Measurements from ENCODE around the gene EPHA6. TPM values are rescaled to one million over a fixed set of nuclear protein-coding genes. Genes with fewer than 3 reads are reported as not detected.

EPHA6 gene
- polyA plus RNA-seq, 2 of the 4 experiments (the other 2 are of a cell fraction), result 0.08 TPM

DNA sequence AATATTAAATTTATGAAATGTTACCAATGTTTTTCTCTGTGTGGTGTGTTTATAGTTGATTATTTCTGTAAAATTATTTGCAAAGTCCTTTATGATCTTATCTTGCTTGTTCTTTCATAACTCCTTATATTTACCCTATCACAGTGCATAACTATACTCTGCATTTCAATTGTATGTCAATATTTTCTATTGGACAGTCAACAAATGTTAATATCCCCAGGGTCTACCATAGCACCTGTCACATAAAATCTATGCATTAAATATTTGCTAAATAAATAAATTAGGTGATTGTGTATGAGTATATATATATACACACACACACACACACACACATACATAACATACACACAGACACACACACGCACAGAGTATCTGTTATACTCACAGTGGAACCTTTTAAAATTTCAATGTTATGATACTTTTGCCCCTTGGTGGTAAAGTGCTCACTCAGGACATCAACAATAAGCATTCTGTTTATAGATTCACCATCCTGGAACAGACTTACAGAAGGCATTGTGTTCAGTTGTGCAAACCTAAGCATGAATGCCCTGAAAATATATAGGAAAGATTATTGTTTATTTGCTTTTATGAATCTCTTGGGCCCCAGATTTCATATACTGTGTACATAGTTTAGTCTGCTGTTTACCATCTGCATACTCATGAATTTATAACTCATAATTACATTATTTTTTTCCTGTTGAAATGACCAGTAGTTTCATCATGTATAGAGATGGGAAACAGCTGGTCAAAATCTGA, 443.7 kb downstream of the EPHA6 start:
- ATAC-seq (no peak), FAIRE-seq (no peak), DNase-seq (ENCODE audit: low read depth in 1 of 2, low spot score in 1 of 2) (no peak)
- Histone ChIP-seq H3K4me1 (no peaks in the 10 kb centered on the region), H3K4me3 (no peak overlapping the region), H3K27ac (no peak overlapping the region), H3K9me3 (no peaks in the 10 kb centered on the region), H3K4me2 (no peak overlapping the region)
- 16% methylated on average over 1 of the region's 1 CpG for WGBS (ENCODE audit: missing lambda C conversion rate)
- CTCF ChIA-PET, result no interaction called here
- TF ChIP-seq FOXS1 (CRISPR knock-in tag; IDR thresholded peaks at IDR 0.05) (no peak), ZNF302 (CRISPR knock-in tag; IDR thresholded peaks at IDR 0.05) (no peak), HOXB13 (CRISPR knock-in tag; IDR thresholded peaks at IDR 0.05; ENCODE audit: low read depth) (no peak), NR3C1 (IDR thresholded peaks at IDR 0.05) (no peak), KDM5A (IDR thresholded peaks at IDR 0.05) (no peak), KDM1A (IDR thresholded peaks at IDR 0.05; ENCODE audit: low read depth) (no peak)
- TF ChIP-seq, protein P1, sequence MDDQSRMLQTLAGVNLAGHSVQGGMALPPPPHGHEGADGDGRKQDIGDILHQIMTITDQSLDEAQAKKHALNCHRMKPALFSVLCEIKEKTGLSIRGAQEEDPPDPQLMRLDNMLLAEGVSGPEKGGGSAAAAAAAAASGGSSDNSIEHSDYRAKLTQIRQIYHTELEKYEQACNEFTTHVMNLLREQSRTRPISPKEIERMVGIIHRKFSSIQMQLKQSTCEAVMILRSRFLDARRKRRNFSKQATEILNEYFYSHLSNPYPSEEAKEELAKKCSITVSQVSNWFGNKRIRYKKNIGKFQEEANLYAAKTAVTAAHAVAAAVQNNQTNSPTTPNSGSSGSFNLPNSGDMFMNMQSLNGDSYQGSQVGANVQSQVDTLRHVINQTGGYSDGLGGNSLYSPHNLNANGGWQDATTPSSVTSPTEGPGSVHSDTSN (IDR thresholded peaks at IDR 0.05), result no peak
- TF ChIP-seq, protein P2, sequence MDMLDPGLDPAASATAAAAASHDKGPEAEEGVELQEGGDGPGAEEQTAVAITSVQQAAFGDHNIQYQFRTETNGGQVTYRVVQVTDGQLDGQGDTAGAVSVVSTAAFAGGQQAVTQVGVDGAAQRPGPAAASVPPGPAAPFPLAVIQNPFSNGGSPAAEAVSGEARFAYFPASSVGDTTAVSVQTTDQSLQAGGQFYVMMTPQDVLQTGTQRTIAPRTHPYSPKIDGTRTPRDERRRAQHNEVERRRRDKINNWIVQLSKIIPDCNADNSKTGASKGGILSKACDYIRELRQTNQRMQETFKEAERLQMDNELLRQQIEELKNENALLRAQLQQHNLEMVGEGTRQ (IDR thresholded peaks at IDR 0.05), result no peak
- TF ChIP-seq, protein P3, sequence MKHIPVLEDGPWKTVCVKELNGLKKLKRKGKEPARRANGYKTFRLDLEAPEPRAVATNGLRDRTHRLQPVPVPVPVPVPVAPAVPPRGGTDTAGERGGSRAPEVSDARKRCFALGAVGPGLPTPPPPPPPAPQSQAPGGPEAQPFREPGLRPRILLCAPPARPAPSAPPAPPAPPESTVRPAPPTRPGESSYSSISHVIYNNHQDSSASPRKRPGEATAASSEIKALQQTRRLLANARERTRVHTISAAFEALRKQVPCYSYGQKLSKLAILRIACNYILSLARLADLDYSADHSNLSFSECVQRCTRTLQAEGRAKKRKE (CRISPR knock-in tag; IDR thresholded peaks at IDR 0.05; ENCODE audit: low read depth), result no peak
- POLR2A ChIA-PET, result no interaction called here

DNA sequence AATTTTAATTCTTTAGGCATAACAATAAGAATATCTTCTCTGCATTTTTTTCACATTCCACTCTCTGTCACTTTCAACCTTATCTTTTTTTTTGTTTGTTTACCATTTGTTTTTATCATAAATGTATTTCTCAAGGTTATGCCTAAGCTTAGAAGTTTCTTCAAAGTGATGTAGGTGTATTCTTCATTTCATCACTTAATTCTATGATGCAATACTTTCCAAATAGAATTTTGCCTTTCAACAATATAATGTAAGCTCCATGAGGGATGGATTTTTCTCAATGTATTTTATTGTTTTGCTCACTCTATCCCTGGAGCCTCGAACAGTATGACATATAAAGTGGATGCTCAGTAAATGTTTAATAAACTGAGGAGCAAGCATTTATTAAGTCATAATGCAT, 444.9 kb downstream of the EPHA6 start:
- Histone ChIP-seq H3K4me3 (no peak overlapping the region), H3K27ac (no peak overlapping the region), H3K9me3 (no peaks in the 10 kb centered on the region), H3K4me2 (no peak overlapping the region), H3K4me1 (no peaks in the 10 kb centered on the region)
- DNase-seq (ENCODE audit: low read depth in 1 of 2, low spot score in 1 of 2) (no peak), FAIRE-seq (no peak), ATAC-seq (no peak)
- POLR2A ChIA-PET, result no interaction called here
- no peak for TF ChIP-seq CEBPB (IDR thresholded peaks at IDR 0.05)
- TF ChIP-seq FOSL2 (IDR thresholded peaks at IDR 0.05), result no peak
- TF ChIP-seq FOSL2 (CRISPR knock-in tag; IDR thresholded peaks at IDR 0.05), result no peak
- TF ChIP-seq JUN (IDR thresholded peaks at IDR 0.05), result no peak
- TF ChIP-seq HDAC2 (IDR thresholded peaks at IDR 0.05), result no peak
- TF ChIP-seq RARB (CRISPR knock-in tag; IDR thresholded peaks at IDR 0.05), result no peak
- no peak for TF ChIP-seq KDM5A (IDR thresholded peaks at IDR 0.05)
- no peak for TF ChIP-seq CHD4 (IDR thresholded peaks at IDR 0.05; ENCODE audit: borderline replicate concordance)
- TF ChIP-seq MAZ (IDR thresholded peaks at IDR 0.05; ENCODE audit: borderline replicate concordance, low read depth, low read length), result no peak
- TF ChIP-seq EHF (CRISPR knock-in tag; IDR thresholded peaks at IDR 0.05), result no peak
- TF ChIP-seq MAFK (IDR thresholded peaks at IDR 0.05; ENCODE audit: partially characterized antibody), result no peak
- no peak for TF ChIP-seq HOXB13 (CRISPR knock-in tag; IDR thresholded peaks at IDR 0.05; ENCODE audit: low read depth)
- TF ChIP-seq, protein P3 (CRISPR knock-in tag; IDR thresholded peaks at IDR 0.05; ENCODE audit: low read depth), result no peak
- TF ChIP-seq NFE2L2 (conservative IDR thresholded peaks at IDR 0.05; ENCODE audit: low read length), result no peak
- TF ChIP-seq, protein P1 (IDR thresholded peaks at IDR 0.05), result no peak
- WGBS (ENCODE audit: missing lambda C conversion rate), result 2% methylated on average over 1 of the region's 1 CpG
- CTCF ChIA-PET, result no interaction called here

Measured in A549 (cell line).